Endometrial microvascular endothelial cells (primary cell): ENCODE results near the gene TMEM14A. TPM values are rescaled to one million over a fixed set of nuclear protein-coding genes. Genes with fewer than 3 reads are reported as not detected.
"Not testable (repeated sequence)": the region's sequence is repeated elsewhere in the genome, so short reads cannot be mapped to it uniquely, and the experiment has no call there.

ENCODE experiments used
- in situ Hi-C: cut with HindIII; loops from 2 replicates; pipeline ENCODE4 v1.10.0; 2017; ENCODE audit warnings: low sequenced_read_pairs, low pct_unique_long_range_greater_than_20kb; ENCODE audit errors: inconsistent ontology term
- total RNA-seq: library from RNA; depleted of rRNA; stranded (reverse); fragments of >200 nt; gene quantifications from one replicate; pipeline ENCODE4 v1.2.3, GENCODE V29; 2015; ENCODE audit errors: inconsistent ontology term

Gene TMEM14A
- total RNA-seq, 1 donor from 2014 or later, result 71.1 TPM

DNA sequence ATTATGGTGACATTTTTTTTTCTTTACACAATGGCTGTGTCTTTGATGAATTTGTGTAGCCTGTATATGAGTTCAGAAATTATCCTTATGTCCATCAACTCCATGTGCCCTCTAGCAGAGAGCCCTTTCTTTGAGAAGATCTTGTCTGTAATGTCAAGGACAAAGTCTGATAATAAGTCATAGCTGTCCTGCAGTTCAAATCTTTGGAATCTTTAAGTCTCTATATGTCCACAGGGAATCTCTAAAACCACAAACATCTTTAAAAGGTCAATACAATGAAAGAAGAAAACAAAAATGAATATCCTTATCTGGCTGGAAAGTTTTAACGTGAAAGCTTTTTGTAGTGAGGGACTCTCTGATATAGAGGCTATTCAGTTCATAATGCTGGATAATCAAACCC is 16.9 kb upstream of the TMEM14A start:
- in situ Hi-C loops, result loop anchor here (25.0 kb wide), 2 partner anchors 117 to 392 kb away; no protein-coding TSS in a partner anchor

DNA sequence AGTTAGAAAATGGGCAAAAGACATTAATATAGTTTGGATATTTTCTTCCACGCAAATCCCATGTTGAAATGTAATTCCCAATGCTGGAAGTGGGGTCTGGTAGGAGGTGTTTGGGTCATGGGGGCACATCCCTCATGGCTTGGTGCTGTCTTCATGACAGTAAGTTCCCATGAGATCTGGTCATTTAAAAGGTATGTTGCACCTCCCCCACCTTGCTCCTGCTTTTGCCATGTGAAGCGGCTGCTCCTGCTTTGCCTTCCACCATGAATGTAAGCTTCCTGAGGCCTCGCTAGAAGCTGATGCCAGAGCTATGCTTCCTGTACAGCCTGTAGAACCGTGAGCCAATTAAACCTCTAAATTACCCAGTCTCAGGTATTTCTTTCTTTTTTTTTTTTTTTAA is 16.3 kb upstream of the TMEM14A start:
- in situ Hi-C loops, result loop anchor here (25.0 kb wide), 2 partner anchors 117 to 392 kb away; no protein-coding TSS in a partner anchor

DNA sequence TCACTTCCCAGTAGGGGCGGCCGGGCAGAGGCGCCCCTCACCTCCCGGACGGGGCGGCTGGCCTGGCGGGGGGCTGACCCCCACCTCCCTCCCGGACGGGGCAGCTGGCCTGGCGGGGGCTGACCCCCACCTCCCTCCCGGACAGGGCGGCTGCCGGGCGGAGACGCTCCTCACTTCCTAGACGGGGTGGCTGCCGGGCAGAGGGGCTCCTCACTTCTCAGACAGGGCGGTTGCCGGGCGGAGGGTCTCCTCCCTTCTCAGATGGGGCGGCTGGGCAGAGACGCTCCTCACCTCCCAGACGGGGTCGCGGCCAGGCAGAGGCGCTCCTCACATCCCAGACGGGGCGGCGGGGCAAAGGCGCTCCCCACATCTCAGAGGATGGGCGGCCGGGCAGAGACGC is 15.0 kb upstream of the TMEM14A start:
- in situ Hi-C loops, result loop anchor here (25.0 kb wide), 2 partner anchors 119 to 394 kb away; no protein-coding TSS in a partner anchor

DNA sequence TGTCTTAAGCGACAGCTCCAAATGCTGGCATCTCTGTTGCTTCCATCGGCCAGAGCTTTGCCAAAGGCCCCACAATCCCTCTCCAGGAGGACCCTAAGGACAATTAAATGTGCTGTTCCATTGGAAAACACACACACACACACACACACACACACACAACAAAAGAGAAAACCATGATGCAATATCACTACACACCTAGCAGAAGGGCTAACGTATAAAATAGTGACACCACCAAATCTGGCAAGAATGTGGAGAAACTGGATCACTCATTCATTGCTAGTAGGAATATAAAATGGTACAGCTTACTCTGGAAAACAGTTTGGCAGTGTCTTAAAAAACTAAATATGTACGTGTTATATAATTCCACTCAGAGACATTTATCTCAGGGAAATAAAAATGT is 13.0 kb upstream of the TMEM14A start:
- in situ Hi-C loops, result loop anchor here (25.0 kb wide), 2 partner anchors 121 to 396 kb away; no protein-coding TSS in a partner anchor

DNA sequence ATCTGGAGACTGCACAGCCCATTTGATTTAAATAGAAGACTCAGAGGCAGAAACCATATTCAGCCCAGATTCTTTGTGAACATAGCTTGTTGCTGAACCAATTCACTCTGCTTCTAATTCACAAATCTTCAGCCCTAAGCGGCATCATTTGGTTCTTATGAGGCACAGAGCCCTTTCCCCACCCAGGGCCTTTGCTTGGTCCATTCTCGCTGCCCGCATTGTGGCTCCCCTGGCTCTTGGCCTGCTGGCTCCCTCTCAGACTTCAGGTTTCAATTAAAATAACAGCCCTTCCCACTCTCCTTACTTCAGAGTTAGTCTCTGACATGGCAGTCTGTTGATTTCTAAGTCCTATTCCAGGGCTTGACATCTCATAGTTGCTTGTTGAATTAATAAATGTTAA is 9.4 kb upstream of the TMEM14A start:
- in situ Hi-C loops, result loop anchor here (10.0 to 25.0 kb wide), 3 partner anchors 124 to 399 kb away; no protein-coding TSS in a partner anchor

DNA sequence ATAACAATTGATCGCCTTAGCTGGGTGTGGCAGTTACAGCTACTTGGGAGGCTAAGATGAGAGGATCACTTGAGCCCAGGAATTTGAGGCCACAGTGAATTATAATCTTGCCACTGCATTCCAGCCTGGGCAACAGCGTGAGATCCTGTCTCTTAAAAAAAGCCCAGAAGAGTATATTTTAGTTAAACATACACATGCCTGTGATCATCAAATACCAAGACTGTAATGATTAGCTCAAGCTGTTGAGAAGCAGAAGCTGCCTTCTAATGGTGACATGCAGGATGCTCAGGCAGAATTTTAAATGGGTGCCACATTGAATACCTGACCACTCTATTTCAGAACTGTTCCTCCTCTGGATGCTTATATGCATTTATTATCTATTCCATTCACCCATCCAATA is 8.9 kb upstream of the TMEM14A start:
- in situ Hi-C loops, result loop anchor here (10.0 to 25.0 kb wide), 3 partner anchors 125 to 400 kb away; no protein-coding TSS in a partner anchor

DNA sequence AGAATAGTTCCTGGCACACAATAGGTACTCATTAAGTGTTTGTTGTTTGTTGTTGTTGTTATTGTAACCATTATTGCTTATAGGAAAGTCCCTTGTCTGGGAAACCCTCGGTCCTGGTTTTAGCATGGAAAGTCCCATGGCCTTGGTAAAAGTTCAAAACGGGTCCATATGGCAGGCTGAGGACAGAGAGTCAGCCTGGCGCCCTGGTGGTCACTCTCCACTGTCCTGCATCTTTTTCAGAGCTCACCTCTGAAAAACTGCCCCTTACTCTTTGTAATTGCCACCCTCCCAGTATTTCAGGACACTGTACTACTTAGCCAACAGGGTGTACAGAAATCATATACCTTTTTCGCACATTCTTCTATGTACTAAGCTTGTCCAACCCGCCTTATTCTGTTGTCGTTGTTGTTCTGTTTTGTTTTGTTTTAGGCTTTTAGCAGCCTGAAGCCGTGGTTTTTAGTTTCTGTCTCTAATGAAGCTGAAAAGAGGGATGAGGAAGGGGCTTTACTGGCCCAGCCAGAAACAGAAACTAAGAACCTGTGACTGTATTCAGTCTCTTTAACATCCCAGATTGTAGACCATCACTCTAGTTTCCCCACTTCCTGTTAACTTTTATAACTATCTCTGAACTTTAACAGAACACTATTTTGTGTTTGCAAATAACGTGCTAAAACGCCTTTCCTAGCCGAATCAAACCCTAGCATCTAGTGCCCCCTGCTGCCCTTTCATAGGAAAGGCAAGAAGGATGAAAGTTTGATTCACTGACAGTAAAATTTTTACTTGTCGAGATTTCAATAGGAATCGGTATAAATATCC is 7.6 kb upstream of the TMEM14A start:
- in situ Hi-C loops, result loop anchor here (10.0 to 25.0 kb wide), 3 partner anchors 126 to 401 kb away; no protein-coding TSS in a partner anchor

DNA sequence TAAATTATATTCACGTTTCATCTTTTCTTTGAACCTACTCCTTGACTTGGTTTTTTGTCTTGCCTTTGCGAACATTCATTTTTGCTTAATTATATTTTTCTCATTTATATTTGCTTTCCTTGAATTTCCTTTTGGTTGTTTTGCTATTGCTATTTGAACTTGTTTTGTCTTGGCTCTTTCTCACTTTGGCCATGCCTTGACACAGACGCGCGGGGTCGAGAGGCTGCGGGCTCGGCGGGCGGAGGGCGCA is 7.1 kb upstream of the TMEM14A start:
- in situ Hi-C loops, result loop anchor here (10.0 to 25.0 kb wide), 3 partner anchors 127 to 402 kb away; no protein-coding TSS in a partner anchor

DNA sequence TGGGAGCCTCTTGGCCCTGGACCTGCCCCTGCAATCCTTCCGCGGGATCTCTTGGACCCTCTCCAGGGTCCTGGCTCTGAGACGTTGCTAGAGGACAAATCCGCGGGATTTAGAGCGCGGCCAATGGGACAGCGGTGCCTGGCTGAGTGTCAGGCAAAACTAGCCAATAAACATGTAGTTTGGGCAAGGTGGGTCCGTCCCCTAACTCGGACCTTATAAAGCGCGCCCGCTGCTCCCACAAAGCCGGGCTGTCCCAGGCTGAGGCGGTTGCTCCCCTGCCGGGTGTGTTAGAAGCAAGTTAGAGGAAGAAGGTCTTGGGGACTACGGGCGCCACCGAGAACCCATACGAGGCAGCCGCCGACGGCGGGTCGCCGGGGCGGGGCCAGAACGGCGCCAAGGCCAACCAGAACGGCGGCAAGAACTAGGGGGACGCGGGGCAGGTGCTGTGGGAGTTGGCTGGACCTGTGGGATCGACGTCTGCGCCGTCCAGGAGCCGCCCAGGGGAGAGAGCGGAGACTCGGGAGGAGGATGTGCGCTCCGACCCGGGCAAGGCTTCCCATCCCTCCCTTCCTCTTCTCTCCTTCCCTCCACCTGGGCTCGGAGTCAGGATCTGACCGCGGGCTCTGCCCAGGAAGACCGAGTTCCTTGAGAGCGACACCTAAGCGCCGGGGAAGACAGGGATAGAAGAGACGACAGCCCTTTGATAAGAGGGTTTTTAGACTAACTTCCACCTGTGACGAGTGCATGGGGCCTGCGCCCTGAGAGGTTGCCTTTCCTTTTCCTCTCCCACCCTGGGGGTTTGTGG is 6.5 kb upstream of the TMEM14A start:
- in situ Hi-C loops, result loop anchor here (10.0 to 25.0 kb wide), 3 partner anchors 127 to 402 kb away; no protein-coding TSS in a partner anchor

DNA sequence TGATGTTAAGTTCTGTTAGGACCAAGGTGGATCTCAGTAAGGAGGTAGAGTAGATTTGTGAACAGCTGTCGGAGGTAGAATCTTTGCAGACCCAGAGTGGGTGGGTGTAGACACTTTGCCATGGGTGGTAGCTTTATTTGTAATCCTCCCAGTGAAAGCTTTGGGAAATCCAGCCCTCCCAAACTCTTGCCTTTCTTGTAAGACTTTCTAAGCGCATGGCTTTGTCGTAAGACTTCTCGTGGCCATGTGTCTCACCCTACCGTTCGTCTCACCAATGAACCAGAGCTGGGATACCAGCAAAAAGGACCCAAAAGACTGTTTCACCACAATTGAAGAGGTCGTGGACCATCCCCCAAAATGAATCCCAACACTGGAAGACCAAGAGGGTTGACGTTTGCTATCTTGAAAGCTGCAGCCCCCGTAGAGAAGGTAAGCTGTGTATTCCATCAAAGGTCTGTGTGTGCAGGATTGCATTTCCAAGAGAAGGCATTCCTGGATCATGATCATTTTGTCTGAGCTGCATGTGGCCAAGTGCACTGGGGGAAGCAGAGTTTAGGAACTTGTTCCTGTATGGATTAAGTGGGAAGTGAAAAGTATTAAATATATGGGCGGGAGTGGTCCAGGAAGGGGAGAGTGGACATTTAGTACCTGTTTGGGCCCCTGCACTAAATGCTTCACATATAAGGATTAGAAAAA is 5.8 kb upstream of the TMEM14A start:
- in situ Hi-C loops, result loop anchor here (10.0 to 25.0 kb wide), 3 partner anchors 128 to 403 kb away; no protein-coding TSS in a partner anchor

DNA sequence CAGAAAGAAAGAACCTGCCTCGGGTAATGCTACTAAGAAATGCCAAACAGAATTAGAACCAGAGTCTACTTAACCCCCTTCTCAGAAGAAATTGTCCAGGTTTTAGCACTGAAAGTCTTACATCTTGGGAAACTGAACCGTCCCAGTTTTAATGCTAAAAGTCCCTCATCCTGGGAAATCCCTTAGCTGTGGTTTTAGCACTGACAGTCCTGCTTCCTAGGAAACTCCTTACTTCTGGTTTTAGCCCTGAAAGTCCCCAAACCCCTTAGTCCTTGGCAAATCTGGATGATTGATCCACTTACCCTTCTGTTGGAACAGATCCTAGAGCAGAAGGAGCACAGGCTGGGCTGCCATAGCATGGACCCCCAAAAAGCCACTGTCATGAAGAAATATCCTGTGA is 4.8 kb upstream of the TMEM14A start:
- in situ Hi-C loops, result loop anchor here (10.0 to 25.0 kb wide), 3 partner anchors 129 to 404 kb away; no protein-coding TSS in a partner anchor

DNA sequence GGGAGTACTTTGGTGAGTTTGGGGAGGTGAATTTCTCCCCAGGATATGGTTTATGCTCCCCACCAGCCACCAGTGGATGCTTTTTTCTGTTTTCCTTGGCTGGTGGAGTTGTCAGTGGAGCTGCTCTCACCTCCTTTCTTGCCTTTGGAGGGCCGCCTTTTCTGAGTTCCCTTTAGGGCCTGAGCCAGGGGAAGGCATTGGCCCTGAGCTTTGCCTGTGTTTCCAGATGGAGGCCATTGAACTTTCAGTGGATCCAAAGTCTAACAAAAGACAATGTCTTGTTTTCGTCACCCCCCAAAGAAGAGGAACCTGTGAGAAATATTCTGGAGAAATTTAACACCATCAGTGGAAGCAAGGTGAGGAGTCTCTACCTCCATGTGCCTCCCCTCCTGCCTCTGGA is 4.4 kb upstream of the TMEM14A start:
- in situ Hi-C loops, result loop anchor here (10.0 to 25.0 kb wide), 3 partner anchors 129 to 404 kb away; no protein-coding TSS in a partner anchor

DNA sequence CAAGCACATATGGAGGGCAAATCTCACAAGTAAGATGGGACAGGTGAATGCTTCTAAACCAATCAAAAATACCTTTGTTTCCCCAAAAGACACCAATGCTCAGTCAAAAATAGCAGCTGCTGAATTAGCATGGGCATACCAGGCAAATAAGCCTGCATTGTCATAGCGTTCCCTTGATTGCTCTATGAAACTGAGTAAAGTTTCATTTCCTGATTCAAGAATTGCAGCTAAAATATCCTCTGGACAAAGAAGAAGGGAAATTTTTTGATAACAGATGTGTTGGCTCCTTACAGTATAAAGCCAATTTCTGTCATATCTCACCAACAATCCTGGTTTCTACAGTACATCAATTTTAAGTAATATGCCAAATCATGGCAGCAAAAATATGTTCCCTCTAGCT is 3.3 kb upstream of the TMEM14A start:
- in situ Hi-C loops, result loop anchor here (10.0 to 25.0 kb wide), 3 partner anchors 130 to 405 kb away; no protein-coding TSS in a partner anchor

DNA sequence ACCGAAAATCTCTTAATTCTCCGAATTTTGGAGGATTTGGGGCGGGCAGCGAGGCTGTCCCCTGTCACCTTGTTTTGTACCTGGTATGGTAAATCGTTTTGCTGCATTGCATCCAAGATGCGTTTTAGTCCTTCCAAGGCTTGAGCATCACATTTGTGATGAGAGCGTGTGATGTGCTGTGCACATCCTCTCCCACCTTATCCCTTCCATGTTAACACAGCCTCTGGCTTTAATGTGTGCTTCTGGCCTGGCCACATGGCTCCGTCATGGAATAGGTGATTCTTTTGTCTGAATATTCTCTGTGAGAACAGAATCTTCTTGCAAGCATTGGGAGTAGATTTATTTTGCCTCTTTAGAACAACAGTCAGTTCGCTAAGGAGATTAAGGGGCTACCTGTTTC is 763 bp downstream of the TMEM14A start:
- in situ Hi-C loops, result loop anchor here (25.0 kb wide), 2 partner anchors 134 to 409 kb away; no protein-coding TSS in a partner anchor

DNA sequence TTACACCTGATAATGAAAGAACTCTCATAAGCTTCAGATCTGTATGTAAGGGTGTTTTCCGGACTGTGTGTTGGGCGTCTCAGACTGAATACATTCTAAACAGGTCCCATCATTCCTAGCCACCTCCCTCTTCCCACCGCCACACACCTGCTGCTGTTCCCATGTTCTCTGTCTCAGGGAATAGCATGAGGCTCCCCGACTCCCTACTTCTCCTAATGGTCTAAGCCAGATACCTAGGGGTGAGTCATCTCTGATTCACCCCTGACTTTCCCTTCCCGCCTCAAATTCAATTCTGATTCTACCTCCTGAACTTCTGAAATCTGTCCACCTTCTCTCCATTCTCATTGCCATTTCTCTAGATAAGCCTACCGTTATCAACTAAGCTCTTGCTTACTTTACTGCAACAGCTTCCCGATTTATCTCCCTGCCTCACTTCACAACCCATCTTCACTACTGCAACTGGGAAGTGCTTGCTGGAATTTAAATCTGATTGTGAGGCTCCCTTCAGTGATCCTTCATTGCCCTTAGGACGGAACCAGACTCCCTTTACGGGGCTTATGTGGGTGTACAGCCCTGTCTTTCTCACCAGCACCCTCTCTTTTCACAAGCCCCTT is 1.6 kb downstream of the TMEM14A start:
- in situ Hi-C loops, result loop anchor here (25.0 kb wide), 2 partner anchors 135 to 410 kb away; no protein-coding TSS in a partner anchor

DNA sequence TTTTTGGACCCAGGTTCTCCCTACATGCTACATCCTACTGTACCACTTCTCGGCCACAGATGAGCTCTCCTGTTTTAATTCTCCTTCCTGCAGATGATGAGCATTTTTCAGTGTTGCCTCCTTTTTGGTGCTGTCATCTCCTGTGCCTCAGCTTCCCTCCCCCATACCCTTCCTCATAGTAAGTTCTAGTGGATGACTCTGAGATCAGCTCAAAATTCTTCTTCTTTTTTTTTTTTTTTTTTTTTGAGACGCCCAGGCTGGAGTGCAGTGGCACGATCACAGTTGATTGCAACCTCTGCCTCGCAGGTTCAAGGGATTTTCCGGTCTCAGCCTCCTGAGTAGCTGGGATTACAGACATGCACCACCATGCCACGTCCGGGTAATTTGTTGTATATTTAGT is 3.8 kb downstream of the TMEM14A start:
- in situ Hi-C loops, result loop anchor here (25.0 kb wide), 2 partner anchors 137 to 412 kb away; no protein-coding TSS in a partner anchor

DNA sequence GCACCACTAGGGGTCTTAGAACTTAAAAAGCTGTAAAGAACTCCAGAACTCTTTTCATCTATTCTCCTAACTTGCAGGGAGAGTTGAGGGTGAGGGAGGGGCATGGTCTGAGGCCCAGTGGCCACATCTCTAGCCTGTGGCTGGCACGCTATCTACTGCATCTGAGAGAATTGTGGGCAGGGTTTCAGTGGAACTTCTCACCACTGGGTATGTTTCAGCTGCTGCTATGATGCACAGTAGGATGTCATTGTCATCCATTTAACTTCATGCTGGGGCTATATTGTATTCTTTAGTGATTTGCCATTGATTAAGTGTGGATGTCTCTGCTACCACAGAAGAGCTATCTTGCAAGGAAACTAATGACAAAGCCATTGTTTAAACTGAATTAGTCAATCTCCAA is 4.5 kb downstream of the TMEM14A start:
- in situ Hi-C loops, result no loop called here

DNA sequence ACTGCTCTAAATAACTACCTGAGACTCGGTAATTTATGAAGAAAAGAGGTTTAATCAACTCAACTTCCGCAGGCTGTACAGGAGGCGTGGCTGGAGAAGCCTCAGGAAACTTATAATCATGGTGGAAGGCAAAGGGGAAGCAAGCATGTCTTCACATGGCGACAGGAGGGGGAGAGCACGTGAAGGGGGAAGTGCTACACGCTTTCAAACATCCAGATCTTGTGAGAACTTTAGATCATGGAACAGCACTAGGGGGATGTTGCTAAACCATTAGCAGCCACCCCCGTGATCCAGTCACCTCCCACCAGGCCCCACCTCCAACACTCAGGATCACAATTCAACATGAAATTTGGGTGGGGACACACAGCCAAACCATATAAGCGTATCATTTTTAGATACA is 5.7 kb downstream of the TMEM14A start:
- in situ Hi-C loops, result not testable (repeated sequence)
